ENCODE data around the gene NDUFB8.
"Not testable (repeated sequence)": the region's sequence is repeated elsewhere in the genome, so short reads cannot be mapped to it uniquely, and the experiment has no call there.

The NDUFB8 gene

GRCh38 chr10:100529475-100530298 lies at the start of gene NDUFB8:
NDUFB8 (minus strand) TSS chr10:100529871; CDS start chr10:100529851, 20 bp downstream.
- DNase-seq, result peak; percentile 94

DNA sequence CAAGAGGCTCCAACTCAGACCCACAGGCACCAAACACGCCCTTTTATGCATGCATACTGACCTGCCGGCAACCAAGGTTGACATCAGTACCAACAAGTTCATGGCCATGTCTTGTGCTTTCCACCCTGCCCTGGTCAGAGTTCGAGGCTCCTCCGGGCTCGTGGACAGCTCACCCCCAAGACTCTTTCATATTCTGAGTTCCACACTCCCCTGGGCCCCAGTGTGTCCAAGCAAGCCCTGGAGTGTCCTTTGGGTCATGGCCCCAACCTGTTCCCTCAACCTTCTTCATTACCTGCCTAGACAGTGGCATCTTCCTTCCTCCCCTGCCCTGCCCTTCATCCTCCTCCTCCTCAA lies 46.6 kb upstream of the NDUFB8 start:
- DNase-seq, result no peak

DNA sequence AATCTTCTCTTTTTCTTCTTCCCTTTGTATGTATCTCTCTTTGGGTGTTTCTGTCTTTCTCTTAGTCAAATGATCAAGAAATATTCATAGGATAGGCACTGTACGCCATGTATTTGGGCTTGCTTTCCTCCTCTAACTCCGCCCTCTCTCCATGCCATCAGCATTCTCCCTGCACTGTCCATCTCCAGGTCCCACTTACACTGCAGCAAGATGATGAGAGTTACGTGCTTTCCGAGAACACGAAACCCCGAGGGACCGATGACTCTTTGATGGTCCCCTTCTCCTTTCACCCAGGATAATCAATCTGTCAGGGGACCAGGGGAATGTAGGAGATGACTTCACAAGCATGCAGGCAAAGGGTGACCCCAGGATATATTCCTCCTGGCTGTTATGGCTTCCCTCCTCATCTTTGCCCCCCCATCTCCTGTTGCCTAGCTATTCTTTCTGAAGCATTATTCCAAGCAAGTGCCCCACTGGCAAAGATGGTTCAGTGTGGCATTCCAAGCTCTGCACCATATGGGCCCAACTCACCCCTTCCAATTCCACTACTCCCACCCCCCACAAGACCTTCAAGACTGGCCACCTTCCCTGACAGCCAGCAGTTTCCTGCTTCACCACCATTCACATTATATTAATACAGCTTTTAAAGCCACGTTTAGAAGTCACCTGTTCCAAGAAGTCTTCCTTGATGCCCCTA lies 46.1 kb upstream of the NDUFB8 start:
- no peak for DNase-seq

DNA sequence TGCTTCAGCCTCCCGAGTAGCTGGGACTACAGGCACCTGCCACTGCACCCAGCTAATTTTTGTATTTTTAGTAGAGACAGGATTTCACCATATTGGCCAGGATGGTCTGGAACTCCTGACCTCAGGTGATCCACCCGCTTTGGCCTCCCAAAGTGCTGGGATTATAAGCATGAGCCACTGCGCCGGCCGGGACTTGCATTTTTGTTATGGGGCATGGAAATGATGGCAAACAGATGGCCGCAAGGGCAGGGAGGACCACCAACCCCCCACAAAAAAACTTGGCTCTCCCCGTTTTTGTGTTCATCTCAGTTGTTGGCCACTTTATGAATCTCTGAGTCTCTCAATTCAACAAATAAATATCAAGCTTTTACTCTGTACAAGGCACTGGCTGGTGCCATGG lies 45.5 kb upstream of the NDUFB8 start:
- DNase-seq, result not testable (repeated sequence)

DNA sequence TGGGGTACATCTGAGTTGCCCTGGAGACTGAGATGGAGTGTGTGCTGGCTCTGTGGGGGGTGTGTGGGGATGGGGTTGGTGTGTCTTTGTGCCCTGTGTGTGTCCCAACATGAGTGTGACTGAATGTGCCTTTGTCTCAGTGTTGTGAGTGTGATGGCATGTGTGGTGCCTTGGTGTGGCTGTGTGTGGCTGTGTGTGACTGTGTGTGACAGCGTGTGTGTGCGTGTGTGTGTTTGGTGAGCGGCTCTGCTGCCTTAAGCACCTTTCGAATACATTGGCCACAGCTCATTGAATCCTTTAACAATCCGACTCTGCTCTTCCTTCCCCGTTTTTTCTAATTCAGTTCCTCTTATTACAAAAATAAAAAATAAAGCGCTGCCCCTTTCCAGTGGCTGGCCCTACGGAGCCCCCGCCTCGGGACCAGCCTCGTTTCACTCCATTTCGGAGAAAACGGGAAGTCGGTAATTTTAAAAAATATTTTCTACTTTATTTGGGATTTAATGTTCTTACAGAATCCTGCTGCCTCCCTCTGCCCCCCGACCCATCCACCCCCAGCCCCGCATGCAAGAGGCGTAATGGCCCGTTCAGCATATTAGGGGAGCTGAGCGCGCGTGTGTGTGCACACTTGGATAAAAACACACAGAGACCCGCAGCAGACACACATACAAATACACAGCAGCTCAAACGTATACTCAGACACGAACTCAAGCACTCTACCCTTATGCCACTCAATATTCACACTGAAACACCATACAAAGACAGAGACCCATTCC lies 41.6 kb upstream of the NDUFB8 start:
- DNase-seq, result no peak

DNA sequence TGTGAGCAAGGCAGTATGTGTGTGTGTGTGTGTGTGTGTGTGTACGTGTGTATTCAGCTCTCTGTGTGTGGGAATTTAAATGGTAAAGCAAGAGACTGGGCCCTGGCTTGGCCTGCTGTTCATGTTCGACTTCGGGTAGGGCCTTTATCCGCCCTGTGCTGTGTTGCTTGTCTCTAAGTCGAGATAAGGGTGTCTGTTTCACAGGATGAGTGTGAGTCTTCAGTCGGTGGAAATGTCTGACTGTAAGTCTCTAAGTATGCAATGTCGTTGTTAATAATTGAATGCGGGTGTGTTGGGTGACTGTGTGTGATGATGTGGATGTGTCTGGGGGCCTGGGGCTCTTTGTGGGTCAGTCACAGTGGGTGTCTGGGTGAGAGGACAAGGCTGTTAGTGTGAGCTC lies 40.8 kb upstream of the NDUFB8 start:
- DNase-seq, result no peak

GRCh38 chr10:100569687-100570481 lies 40.2 kb upstream of the NDUFB8 start:
- DNase-seq, result no peak

DNA sequence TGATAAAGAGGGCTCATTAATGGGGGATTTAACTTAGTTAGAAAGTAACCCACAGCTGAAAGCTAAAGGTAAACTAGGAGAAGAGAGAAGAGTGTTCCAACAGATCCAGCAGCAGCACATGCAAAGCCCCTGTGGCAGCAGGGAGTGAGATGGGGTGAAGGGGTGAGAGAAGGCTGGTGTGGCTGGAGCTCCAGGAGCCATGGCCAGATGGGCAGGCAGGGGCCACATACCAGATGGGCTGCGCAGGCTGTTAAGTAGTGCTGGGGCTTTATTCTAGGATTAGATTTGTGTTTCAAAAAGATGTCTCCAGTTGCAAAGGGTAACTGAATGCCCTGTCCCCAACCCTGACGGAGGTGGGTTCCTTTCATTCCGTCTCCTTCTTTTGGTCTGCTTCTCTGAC lies 39.2 kb upstream of the NDUFB8 start:
- DNase-seq, result no peak

- DNase-seq, result no peak
These were observed 38.2 kb upstream of the NDUFB8 start for GRCh38 chr10:100567826-100568225.

DNA sequence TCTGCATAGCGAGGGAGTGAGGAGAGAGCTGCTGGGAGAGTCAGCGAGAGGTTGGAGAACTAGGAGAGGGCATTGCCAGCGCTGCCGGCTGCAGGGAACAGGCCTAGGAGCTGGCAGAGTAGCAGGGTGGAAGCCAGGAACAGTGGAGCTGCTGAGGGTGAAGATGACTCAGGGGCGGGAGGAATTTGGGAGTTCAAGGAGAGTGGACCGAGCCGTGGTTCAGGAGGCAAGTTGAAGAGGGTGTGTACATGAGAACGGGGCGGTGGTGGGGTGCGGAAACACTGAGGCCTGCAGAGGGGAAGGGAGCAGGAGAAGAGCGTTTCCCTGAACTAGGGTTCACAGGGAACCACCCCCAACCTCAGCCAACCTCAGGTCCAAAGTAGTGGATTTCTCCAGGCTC lies 37.6 kb upstream of the NDUFB8 start:
- DNase-seq, result no peak

GRCh38 chr10:100566561-100566960 lies 36.9 kb upstream of the NDUFB8 start:
- no peak for DNase-seq

GRCh38 chr10:100565206-100565985 lies 35.7 kb upstream of the NDUFB8 start:
- no peak for DNase-seq

DNA sequence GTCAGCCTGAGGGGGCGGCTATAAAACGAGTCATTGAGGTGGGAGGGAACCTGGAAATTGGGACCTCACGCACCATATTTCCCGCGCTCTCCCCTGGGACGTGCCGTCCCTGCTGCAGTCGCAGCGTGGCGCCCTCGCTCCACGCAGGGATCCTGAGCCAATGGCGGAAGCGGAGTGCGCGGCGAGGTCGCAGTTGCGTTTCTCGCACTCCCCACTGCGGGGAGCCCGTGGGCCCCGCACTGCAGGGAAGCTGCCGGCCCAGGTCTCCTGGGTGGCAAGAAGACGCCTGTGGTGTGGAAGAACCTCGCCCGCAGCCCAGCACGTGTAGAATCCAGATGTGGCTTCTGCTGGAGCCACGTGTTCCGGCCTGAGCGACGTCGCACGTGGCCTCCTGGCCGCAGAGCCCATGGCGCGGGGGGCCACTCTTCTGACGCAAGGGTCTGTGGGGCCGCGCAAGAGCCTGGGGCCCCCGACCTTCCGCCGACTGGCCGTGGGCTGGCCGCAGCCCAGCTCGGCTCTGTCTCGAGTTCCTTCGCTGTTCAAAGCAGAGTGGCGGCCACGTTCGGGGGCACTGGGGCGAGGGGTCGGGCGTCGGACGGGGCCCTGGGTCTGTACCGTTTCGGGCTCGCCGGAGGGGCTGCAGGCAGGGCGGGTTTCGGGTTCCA lies 32.5 kb upstream of the NDUFB8 start:
- DNase-seq, result peak; percentile 63

GRCh38 chr10:100561005-100561404 lies 31.3 kb upstream of the NDUFB8 start:
- DNase-seq, result no peak

DNA sequence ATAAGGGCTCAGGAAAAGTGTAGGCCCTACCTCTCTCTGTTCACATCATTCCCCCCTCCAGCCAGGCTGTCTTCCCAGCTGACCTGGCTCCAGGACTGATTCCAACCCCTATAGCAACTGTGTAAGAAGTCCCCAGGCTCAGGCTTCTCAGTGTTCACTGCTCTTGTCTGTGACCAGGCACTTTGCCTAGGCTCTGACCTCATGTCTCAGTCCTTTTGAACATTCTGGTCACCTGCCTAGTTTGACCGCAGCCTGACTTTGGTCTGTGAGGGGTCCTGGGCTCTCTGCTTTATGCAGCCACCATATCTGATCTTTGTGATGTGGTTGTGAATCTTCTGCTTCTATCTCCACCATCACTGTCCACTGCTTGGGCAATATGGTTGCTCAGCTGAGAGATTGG lies 30.6 kb upstream of the NDUFB8 start:
- no peak for DNase-seq

DNA sequence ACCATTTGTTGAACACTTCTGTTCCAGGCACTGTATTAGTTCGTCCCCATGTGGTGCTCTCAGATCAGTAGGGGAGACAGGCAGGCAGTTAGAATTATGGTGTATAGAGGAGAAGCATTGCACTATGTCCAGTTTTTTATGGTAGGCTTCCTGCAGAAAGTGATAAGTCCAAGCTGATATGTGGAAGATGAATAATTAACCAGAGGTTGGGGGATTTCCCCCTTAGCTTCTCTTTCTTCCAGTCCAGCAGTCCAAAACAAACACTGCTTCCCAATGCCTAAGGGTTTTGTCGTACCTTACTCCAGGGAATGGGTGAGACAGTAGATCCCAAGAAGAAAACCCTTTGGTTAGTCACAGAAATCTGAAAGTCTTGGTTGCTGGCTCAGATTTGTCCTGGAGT lies 25.2 kb upstream of the NDUFB8 start:
- no peak for DNase-seq

GRCh38 chr10:100553929-100554328 lies 24.3 kb upstream of the NDUFB8 start:
- no peak for DNase-seq

DNA sequence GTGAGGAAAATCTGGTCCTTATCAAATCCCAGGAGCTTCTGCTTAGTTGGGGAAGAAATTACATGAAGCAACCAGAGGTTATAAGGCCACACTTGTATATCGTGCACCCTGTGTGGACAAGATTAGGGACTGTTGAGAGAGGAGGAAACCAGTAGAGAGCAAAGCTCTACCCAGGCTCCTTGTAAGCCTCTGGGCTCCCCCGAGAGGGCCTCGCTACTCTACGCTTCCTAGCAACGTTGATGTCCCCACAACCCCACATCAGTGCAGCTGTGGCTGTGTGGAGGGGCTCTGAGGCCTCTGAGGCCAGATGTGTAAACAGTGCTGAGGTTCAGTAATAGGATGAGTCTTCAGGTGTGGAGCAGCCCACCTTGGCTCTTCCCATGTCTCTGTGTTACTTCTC lies 22.1 kb upstream of the NDUFB8 start:
- no peak for DNase-seq

DNA sequence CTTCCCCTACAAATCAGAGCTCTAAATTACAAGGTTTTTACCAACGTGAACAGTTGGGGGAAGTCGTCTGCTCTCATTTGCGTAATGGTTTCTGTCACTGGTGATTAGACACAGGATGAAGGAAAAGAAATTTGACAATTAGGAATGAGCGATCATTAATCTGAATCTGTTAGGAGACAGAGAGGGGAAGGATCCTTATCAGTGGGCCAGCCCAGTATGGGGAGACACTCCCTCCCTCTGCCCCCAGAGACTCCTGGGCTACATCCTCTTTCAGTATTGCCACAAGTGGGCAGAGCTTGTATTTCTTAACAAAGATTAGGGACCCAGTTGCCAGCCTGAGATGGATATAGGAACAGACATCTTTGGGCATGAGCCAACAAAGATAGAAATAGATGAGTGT lies 21.5 kb upstream of the NDUFB8 start:
- DNase-seq, result no peak

GRCh38 chr10:100544950-100545349 lies 15.3 kb upstream of the NDUFB8 start:
- no peak for DNase-seq

- DNase-seq, result no peak
These were observed 7.8 kb upstream of the NDUFB8 start for GRCh38 chr10:100537475-100537874.
